DMS53 (cell line): ENCODE data around the gene MGAT1.
A peak's percentile ranks its signal among the peaks of the same experiment; 100 is the strongest.

ENCODE experiments used
- DNase-seq: peaks from one replicate; lab custom pipeline; 2025; lab: John Stamatoyannopoulos, UW

MGAT1 gene

GRCh38 chr5:180823940-180824629, 21.5 kb upstream of the MGAT1 start:
- DNase-seq: no peak

- DNase-seq: no peak
These were observed 20.7 kb upstream of the MGAT1 start for GRCh38 chr5:180823346-180823745.

GRCh38 chr5:180821538-180821937, 18.9 kb upstream of the MGAT1 start:
- no peak for DNase-seq

GRCh38 chr5:180820788-180821321, 18.2 kb upstream of the MGAT1 start:
- peak; percentile 53 for DNase-seq

GRCh38 chr5:180818677-180819341, 16.2 kb upstream of the MGAT1 start:
- no peak for DNase-seq

- no peak for DNase-seq
These were observed 15.5 kb upstream of the MGAT1 start for GRCh38 chr5:180817893-180818674.

GRCh38 chr5:180816608-180817534, 14.3 kb upstream of the MGAT1 start:
- no peak for DNase-seq

GRCh38 chr5:180815293-180815917, 12.8 kb upstream of the MGAT1 start:
- DNase-seq: no peak

GRCh38 chr5:180813420-180813819, 10.8 kb upstream of the MGAT1 start:
- DNase-seq: peak; percentile 29

GRCh38 chr5:180811623-180812124, 9.1 kb upstream of the MGAT1 start:
- peak; percentile 83 for DNase-seq

GRCh38 chr5:180810959-180811622, 8.5 kb upstream of the MGAT1 start:
- no peak for DNase-seq

GRCh38 chr5:180810210-180810958, 7.8 kb upstream of the MGAT1 start:
- peak; percentile 98 for DNase-seq

GRCh38 chr5:180809403-180810209, 7.0 kb upstream of the MGAT1 start:
- peak; percentile 94 for DNase-seq

GRCh38 chr5:180808461-180809000, 5.9 kb upstream of the MGAT1 start:
- no peak for DNase-seq

GRCh38 chr5:180807654-180808414, 5.2 kb upstream of the MGAT1 start:
- DNase-seq: no peak

GRCh38 chr5:180807046-180807445, 4.4 kb upstream of the MGAT1 start:
- DNase-seq: no peak

GRCh38 chr5:180806351-180807011, 3.9 kb upstream of the MGAT1 start:
- no peak for DNase-seq
